ENCODE results near the gene INSYN2B. TPM values are rescaled to one million over a fixed set of nuclear protein-coding genes. Genes with fewer than 3 reads are reported as not detected.

Gene INSYN2B
- total and polyA plus RNA-seq, 2 donors: not detected

DNA sequence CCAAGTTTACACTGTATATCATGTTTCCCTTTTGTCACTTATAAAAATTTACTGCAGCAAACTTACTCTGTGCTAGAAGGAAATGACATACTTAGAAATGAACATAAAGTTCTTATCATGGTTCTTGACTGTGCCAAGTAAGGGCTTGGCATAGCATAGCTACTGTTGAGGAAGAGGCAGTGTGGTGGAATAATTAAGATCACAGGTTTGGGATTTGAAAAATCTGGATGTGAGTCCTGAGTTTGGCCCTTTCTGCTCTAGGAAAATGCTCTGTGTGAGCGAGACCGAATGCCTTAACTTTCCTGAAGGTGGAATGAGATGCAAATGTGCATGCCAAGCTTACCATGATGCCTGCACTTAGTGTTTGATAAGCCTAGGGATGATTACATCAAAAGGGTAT lies 99.5 kb downstream of the INSYN2B start:
- DNase-seq (ENCODE audit: low read depth in 6 of 9, low spot score in 9 of 9): no peak
- no peaks in the 10 kb centered on the region for H3K4me1 ChIP-seq (ENCODE audit: control insufficient read depth in 2 of 2, insufficient read depth in 2 of 2, low read length in 2 of 2)

DNA sequence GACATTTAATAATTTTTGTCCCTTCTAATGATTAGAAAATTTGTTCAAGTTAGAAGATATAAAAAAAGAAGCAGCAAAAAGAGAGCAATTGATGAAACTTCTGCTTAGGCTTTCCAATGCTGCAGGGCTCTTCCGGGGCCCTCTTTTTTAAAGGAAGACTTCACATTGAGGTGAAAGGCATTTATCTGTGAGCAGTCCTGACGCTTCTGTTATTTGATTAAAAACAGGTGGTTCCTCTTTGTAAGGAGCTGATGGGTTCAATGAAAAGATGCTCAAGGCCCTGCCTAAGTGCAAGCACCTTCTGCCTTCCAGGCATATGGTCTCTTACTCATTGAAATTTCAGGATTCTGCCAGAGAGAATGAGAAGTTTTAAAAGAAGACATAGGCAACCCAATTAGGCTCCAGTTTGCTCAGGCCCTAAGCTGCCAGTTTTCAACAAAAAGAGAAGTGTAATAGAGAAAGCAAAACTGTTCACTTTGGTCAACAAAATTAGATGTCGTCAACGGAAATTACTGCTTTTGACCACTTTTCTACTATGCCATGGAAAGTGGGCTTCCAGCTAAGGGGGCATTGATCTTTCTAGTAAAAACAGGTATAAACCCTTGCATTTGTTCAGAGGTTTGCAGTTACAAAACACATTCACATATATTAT lies 100.2 kb downstream of the INSYN2B start:
- DNase-seq (ENCODE audit: low read depth in 6 of 9, low spot score in 9 of 9): no peak
- Histone ChIP-seq H3K9me3 (ENCODE audit: control insufficient read depth in 2 of 2, insufficient read depth in 1 of 2, low read length in 1 of 2) (no peaks in the 10 kb centered on the region), H3K4me1 (ENCODE audit: control insufficient read depth in 2 of 2, insufficient read depth in 2 of 2, low read length in 2 of 2) (no peaks in the 10 kb centered on the region), H3K36me3 (ENCODE audit: control insufficient read depth in 2 of 2, insufficient read depth in 2 of 2, low read length in 1 of 2) (peaks cover 0 to 3% of the 10 kb centered on the region in 2 donors), H3K27ac (ENCODE audit: low read depth in 1 of 2, low read length in 1 of 2) (no peak overlapping the region), H3K4me3 (ENCODE audit: low read length in 2 of 2) (no peak overlapping the region), H3K27me3 (ENCODE audit: control insufficient read depth in 2 of 2, insufficient read depth in 1 of 2, low read length in 1 of 2) (no peaks in the 10 kb centered on the region)
- 80% methylated on average over 4 of the region's 4 CpGs for WGBS

More for the DNA sequence above, 99.5 kb downstream of the INSYN2B start:
- no peak overlapping the region for H3K27ac ChIP-seq (ENCODE audit: low read depth in 1 of 2, low read length in 1 of 2)
- no peak overlapping the region for H3K4me3 ChIP-seq (ENCODE audit: low read length in 2 of 2)
- H3K9me3 ChIP-seq (ENCODE audit: control insufficient read depth in 2 of 2, insufficient read depth in 1 of 2, low read length in 1 of 2): no peaks in the 10 kb centered on the region
- no peaks in the 10 kb centered on the region for H3K27me3 ChIP-seq (ENCODE audit: control insufficient read depth in 2 of 2, insufficient read depth in 1 of 2, low read length in 1 of 2)
- peaks cover 0 to 3% of the 10 kb centered on the region in 2 donors for H3K36me3 ChIP-seq (ENCODE audit: control insufficient read depth in 2 of 2, insufficient read depth in 2 of 2, low read length in 1 of 2)
- WGBS: 100% methylated on average over 2 of the region's 2 CpGs

DNA sequence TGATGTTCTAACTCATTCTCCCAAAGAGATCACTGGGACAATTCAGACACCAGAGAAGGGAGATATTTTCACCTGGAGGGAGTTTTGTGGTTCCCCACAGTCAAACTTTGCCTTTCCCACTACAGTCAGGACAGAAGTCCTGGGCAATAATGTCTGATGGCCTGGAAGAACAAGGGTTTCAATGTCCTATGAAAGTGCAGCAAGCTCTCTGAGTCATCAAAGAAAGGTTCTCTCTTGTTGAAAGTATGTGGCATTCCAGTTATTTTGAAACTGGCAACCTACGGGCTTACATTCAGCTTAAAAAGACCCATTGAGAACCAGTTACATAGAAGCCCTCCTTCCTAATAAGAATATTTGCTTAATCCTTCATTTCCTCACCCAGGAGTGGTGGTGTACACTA lies 103.9 kb downstream of the INSYN2B start:
- Histone ChIP-seq H3K9me3 (ENCODE audit: control insufficient read depth in 2 of 2, insufficient read depth in 1 of 2, low read length in 1 of 2) (no peaks in the 10 kb centered on the region), H3K4me3 (ENCODE audit: low read length in 2 of 2) (no peak overlapping the region), H3K27me3 (ENCODE audit: control insufficient read depth in 2 of 2, insufficient read depth in 1 of 2, low read length in 1 of 2) (no peaks in the 10 kb centered on the region), H3K27ac (ENCODE audit: low read depth in 1 of 2, low read length in 1 of 2) (no peak overlapping the region), H3K4me1 (ENCODE audit: control insufficient read depth in 2 of 2, insufficient read depth in 2 of 2, low read length in 2 of 2) (no peaks in the 10 kb centered on the region), H3K36me3 (ENCODE audit: control insufficient read depth in 2 of 2, insufficient read depth in 2 of 2, low read length in 1 of 2) (no peaks in the 10 kb centered on the region)
- WGBS: 100% methylated on average over 1 of the region's 1 CpG
- no peak for DNase-seq (ENCODE audit: low read depth in 6 of 9, low spot score in 9 of 9)

DNA sequence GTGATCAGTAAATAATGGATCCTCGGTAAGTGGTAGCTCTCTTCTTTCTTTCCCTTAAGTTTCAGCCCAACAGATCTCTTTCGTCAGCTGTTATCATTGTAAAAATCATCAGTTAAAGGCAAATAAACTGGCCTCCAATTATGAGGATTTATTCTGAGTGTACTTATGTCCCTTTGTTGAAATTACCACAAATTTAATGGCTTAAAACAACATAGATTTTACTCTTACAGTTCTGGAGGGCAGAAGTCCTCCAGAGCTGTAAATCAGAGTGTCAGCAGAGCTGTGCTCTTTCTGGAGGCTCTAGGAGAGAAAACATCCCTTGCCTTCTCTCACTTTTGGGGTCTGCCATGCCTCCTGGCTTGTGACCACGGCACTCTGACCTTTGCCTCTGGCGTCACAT lies 104.6 kb downstream of the INSYN2B start:
- Histone ChIP-seq H3K36me3 (ENCODE audit: control insufficient read depth in 2 of 2, insufficient read depth in 2 of 2, low read length in 1 of 2) (no peaks in the 10 kb centered on the region), H3K4me3 (ENCODE audit: low read length in 2 of 2) (no peak overlapping the region), H3K27me3 (ENCODE audit: control insufficient read depth in 2 of 2, insufficient read depth in 1 of 2, low read length in 1 of 2) (no peaks in the 10 kb centered on the region), H3K27ac (ENCODE audit: low read depth in 1 of 2, low read length in 1 of 2) (no peak overlapping the region), H3K4me1 (ENCODE audit: control insufficient read depth in 2 of 2, insufficient read depth in 2 of 2, low read length in 2 of 2) (no peaks in the 10 kb centered on the region), H3K9me3 (ENCODE audit: control insufficient read depth in 2 of 2, insufficient read depth in 1 of 2, low read length in 1 of 2) (no peaks in the 10 kb centered on the region)
- WGBS: 98% methylated on average over 4 of the region's 4 CpGs
- no peak for DNase-seq (ENCODE audit: low read depth in 6 of 9, low spot score in 9 of 9)

DNA sequence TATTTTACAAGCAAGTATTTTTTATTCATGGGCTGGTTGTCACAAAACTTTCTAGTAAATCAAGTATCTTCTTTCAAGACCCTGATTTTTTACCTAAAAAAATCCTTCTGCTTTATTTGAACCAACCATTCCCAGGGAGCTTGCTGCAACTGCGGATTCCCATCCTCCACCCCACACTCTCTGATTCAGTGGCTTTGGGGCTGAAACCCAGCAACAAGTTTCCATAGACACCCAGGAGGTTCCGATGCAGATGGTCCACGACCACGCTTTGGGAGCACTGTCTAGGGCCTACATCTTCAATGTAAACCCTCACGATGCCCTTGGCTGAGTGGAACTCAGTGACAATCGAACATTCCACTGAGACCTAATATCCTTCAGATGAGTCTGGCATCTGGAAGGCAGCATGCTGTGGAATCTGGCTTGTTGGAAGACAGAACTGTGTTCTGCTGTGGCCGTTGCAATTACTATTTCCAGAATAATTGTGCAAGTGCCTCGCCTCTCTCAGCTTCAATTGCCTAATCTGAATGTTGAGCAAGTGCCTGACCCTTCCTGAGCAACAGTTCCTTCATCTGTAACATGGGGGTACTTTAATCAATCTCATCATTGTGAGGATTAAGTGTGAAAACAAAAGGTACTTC lies 105.1 kb downstream of the INSYN2B start:
- Histone ChIP-seq H3K27ac (ENCODE audit: low read depth in 1 of 2, low read length in 1 of 2) (no peak overlapping the region), H3K27me3 (ENCODE audit: control insufficient read depth in 2 of 2, insufficient read depth in 1 of 2, low read length in 1 of 2) (no peaks in the 10 kb centered on the region), H3K9me3 (ENCODE audit: control insufficient read depth in 2 of 2, insufficient read depth in 1 of 2, low read length in 1 of 2) (no peaks in the 10 kb centered on the region), H3K4me1 (ENCODE audit: control insufficient read depth in 2 of 2, insufficient read depth in 2 of 2, low read length in 2 of 2) (no peaks in the 10 kb centered on the region), H3K4me3 (ENCODE audit: low read length in 2 of 2) (no peak overlapping the region), H3K36me3 (ENCODE audit: control insufficient read depth in 2 of 2, insufficient read depth in 2 of 2, low read length in 1 of 2) (no peaks in the 10 kb centered on the region)
- DNase-seq (ENCODE audit: low read depth in 6 of 9, low spot score in 9 of 9): no peak
- 96% methylated on average over 8 of the region's 8 CpGs for whole genome bisulfite sequencing

DNA sequence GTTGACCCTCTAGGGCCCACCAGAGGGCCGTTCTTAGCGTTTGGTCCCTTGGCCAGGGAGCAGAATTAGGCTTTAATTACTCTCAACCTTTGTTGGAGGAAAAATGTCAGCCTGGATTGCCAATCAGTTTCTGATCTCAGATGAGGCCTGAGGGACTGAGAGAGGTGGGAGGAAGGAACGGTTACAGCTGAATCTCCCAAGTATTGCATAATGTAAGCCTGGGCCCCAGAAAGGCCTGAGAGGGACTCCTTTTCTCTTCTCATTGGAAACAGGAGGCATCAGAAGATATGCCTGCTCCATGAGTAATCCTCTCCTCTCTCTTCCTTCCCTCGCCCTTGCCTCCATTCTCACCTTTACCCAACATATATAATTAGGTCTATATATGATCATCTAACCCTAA lies 105.7 kb downstream of the INSYN2B start:
- Histone ChIP-seq H3K9me3 (ENCODE audit: control insufficient read depth in 2 of 2, insufficient read depth in 1 of 2, low read length in 1 of 2) (no peaks in the 10 kb centered on the region), H3K27ac (ENCODE audit: low read depth in 1 of 2, low read length in 1 of 2) (no peak overlapping the region), H3K4me1 (ENCODE audit: control insufficient read depth in 2 of 2, insufficient read depth in 2 of 2, low read length in 2 of 2) (no peaks in the 10 kb centered on the region), H3K27me3 (ENCODE audit: control insufficient read depth in 2 of 2, insufficient read depth in 1 of 2, low read length in 1 of 2) (no peaks in the 10 kb centered on the region), H3K36me3 (ENCODE audit: control insufficient read depth in 2 of 2, insufficient read depth in 2 of 2, low read length in 1 of 2) (peaks cover 0 to 4% of the 10 kb centered on the region in 2 donors), H3K4me3 (ENCODE audit: low read length in 2 of 2) (no peak overlapping the region)
- 98% methylated on average over 4 of the region's 4 CpGs for whole genome bisulfite sequencing
- DNase-seq (ENCODE audit: low read depth in 6 of 9, low spot score in 9 of 9): no peak

DNA sequence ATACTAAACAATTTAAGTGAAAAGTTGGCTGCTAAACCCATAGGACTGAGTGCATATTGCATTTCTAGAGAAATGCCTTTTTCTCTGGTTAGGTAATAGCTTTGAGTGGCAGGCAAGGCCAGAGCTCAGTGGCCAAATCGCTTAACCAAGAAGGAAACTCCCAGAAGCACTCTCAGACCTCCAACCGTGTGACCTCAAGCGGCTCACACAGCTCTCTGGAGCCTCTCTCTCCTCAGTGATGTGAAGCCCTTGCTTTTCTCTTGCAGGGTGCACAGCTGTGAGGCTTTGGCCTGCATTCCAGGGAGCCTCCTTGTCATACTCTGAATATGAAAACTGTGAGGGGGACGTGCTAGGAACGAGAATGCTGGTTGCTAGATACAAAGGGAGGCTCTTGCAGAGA lies 106.7 kb downstream of the INSYN2B start:
- no peak for DNase-seq (ENCODE audit: low read depth in 6 of 9, low spot score in 9 of 9)
- H3K4me3 ChIP-seq (ENCODE audit: low read length in 2 of 2): no peak overlapping the region
- no peaks in the 10 kb centered on the region for H3K27me3 ChIP-seq (ENCODE audit: control insufficient read depth in 2 of 2, insufficient read depth in 1 of 2, low read length in 1 of 2)
- H3K27ac ChIP-seq (ENCODE audit: low read depth in 1 of 2, low read length in 1 of 2): no peak overlapping the region
- peaks cover 4 to 6% of the 10 kb centered on the region in 2 donors for H3K36me3 ChIP-seq (ENCODE audit: control insufficient read depth in 2 of 2, insufficient read depth in 2 of 2, low read length in 1 of 2)
- 94% methylated on average over 5 of the region's 5 CpGs for WGBS
- H3K4me1 ChIP-seq (ENCODE audit: control insufficient read depth in 2 of 2, insufficient read depth in 2 of 2, low read length in 2 of 2): no peaks in the 10 kb centered on the region
- no peaks in the 10 kb centered on the region for H3K9me3 ChIP-seq (ENCODE audit: control insufficient read depth in 2 of 2, insufficient read depth in 1 of 2, low read length in 1 of 2)

DNA sequence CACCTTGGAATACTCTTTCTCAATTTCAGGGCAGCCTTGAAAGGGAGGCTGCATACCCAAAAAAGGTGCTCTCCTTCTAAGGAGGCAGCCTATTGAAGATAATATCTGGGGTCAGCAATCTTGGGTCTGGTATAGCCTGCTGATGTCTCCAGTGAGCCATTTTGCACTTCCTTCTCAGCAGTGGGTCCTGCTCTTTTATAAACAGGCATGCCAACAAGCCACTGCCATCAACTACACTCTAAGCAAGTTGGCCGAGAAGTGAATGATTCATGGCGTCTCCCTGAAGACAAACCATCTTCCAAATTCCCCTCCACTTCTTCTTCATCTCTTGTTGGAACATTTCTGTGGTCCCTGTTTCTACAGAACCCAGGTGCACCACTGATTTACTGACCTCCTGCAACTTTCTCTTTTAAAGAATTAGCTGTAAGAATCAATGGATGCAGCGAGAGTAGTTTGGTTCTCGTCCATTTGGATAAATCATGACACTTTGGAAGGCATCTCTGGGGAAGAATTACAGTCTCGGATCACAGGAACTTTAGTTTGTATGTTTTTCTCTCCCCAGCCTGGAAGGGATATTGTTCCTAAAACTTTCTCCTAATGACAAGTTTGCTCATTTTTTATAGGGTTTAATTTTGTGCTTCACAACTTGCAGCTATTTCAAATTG lies 108.3 kb downstream of the INSYN2B start:
- H3K36me3 ChIP-seq (ENCODE audit: control insufficient read depth in 2 of 2, insufficient read depth in 2 of 2, low read length in 1 of 2): peaks cover 4 to 8% of the 10 kb centered on the region in 2 donors
- 96% methylated on average over 5 of the region's 5 CpGs for WGBS
- no peak overlapping the region for H3K4me3 ChIP-seq (ENCODE audit: low read length in 2 of 2)
- H3K27ac ChIP-seq (ENCODE audit: low read depth in 1 of 2, low read length in 1 of 2): no peak overlapping the region
- H3K9me3 ChIP-seq (ENCODE audit: control insufficient read depth in 2 of 2, insufficient read depth in 1 of 2, low read length in 1 of 2): no peaks in the 10 kb centered on the region
- no peak for DNase-seq (ENCODE audit: low read depth in 6 of 9, low spot score in 9 of 9)
- no peaks in the 10 kb centered on the region for H3K4me1 ChIP-seq (ENCODE audit: control insufficient read depth in 2 of 2, insufficient read depth in 2 of 2, low read length in 2 of 2)
- H3K27me3 ChIP-seq (ENCODE audit: control insufficient read depth in 2 of 2, insufficient read depth in 1 of 2, low read length in 1 of 2): no peaks in the 10 kb centered on the region

DNA sequence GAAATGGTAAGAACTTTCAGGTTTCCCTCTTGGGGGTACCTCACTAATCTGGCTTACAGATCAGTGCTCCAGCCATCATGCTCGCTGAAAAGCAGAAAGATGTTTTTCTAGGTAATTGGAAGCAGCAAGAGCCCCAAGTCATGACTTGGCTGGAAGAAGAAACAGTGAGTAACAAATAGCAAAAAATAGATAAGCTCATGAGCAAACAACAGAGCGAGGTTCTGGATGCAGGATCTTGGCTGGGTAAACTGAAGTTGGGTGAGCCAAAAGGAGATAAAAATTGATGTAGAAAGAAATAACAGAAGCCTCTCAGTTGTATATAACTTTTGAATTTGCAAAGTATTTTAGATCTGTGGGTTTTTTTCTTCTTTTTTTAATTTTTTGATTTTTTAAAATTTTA lies 110.1 kb downstream of the INSYN2B start:
- Histone ChIP-seq H3K27me3 (ENCODE audit: control insufficient read depth in 2 of 2, insufficient read depth in 1 of 2, low read length in 1 of 2) (no peaks in the 10 kb centered on the region), H3K9me3 (ENCODE audit: control insufficient read depth in 2 of 2, insufficient read depth in 1 of 2, low read length in 1 of 2) (no peaks in the 10 kb centered on the region), H3K27ac (ENCODE audit: low read depth in 1 of 2, low read length in 1 of 2) (no peak overlapping the region), H3K36me3 (ENCODE audit: control insufficient read depth in 2 of 2, insufficient read depth in 2 of 2, low read length in 1 of 2) (peaks cover 4 to 14% of the 10 kb centered on the region in 2 donors), H3K4me1 (ENCODE audit: control insufficient read depth in 2 of 2, insufficient read depth in 2 of 2, low read length in 2 of 2) (no peaks in the 10 kb centered on the region), H3K4me3 (ENCODE audit: low read length in 2 of 2) (no peak overlapping the region)
- DNase-seq (ENCODE audit: low read depth in 6 of 9, low spot score in 9 of 9): no peak
- WGBS: 96% methylated on average over 2 of the region's 2 CpGs

Measured in thymus (tissue), 11 donors.